GM18870 (cell line): Measurements from ENCODE around the gene GPBP1.

Experiments used
- ATAC-seq: cut with Tn5 transposase; IDR thresholded peaks from one replicate; pipeline ENCODE4 v1.9.1; 2021; ENCODE audit warnings: moderate library complexity; ENCODE audit not compliant: unreplicated experiment

GPBP1 gene

GRCh38 chr5:57209316-57210040 is 35.6 kb downstream of the GPBP1 start:
- no peak for ATAC-seq

GRCh38 chr5:57210633-57211032 is 36.8 kb downstream of the GPBP1 start:
- ATAC-seq, result no peak

- ATAC-seq, result no peak
Measured at GRCh38 chr5:57211039-57211438, 37.2 kb downstream of the GPBP1 start.

- no peak for ATAC-seq
Measured at GRCh38 chr5:57215629-57216195, 41.9 kb downstream of the GPBP1 start.

DNA sequence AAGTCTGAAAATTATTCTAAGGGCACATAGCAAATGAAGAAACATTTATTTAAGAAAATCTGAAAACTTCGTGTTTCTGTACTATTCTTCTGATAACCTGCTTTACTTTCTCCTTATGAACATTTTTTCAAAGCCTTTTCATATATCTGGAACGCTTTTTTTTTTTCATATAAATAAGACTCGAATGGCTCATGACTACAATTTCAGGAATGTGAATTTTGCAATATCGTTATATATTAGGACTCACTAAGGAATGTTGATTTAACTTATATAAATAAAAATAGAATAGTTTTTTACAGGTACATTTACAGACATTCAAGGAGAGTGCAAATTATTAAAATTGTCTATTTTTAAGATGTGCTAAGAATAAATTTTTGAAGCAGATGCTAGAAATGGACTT is 42.9 kb downstream of the GPBP1 start:
- no peak for ATAC-seq

DNA sequence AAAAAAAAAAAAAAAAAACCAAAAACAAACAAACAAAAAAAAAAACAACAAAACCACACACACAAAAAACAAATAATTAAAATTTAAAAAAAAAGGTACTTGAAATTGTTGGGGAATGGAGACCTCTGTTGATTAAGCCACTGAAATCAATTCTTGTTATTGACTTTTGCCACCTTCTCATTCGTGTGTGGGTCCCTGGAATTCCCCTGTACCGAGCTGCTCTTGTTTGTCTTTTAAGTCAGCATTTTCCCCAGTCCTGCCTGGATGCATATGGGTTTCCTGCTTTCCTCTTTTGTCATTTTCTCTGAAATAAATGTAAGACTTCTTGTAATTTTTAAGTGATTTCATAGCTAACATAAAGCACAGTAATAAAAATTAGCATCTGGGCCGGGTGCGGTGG is 45.5 kb downstream of the GPBP1 start:
- no peak for ATAC-seq

- ATAC-seq, result peak; percentile 50
Measured at GRCh38 chr5:57221049-57221568, 47.2 kb downstream of the GPBP1 start.

DNA sequence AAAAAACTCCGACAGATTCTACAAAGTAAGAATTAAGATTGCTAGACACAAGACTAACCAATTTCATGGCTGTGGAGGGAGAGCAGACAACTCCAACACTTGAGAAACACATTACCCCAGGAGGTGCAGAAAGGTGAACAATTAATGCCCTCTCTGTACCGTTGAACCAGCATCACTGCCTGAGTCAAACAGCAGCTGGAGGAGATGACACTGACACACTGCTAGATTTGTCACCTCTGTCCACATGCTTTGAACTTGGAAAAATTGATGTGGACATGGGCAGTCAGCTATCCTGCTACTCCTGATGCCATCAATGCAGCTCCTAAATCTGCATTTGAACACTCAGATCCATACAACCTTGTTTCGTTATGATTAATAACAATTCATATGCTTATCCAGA is 51.7 kb downstream of the GPBP1 start:
- no peak for ATAC-seq

GRCh38 chr5:57229313-57229712 is 55.5 kb downstream of the GPBP1 start:
- ATAC-seq, result no peak

- ATAC-seq, result no peak
Measured at GRCh38 chr5:57231607-57232006, 57.7 kb downstream of the GPBP1 start.

- ATAC-seq, result no peak
Measured at GRCh38 chr5:57232293-57233033, 58.6 kb downstream of the GPBP1 start.

DNA sequence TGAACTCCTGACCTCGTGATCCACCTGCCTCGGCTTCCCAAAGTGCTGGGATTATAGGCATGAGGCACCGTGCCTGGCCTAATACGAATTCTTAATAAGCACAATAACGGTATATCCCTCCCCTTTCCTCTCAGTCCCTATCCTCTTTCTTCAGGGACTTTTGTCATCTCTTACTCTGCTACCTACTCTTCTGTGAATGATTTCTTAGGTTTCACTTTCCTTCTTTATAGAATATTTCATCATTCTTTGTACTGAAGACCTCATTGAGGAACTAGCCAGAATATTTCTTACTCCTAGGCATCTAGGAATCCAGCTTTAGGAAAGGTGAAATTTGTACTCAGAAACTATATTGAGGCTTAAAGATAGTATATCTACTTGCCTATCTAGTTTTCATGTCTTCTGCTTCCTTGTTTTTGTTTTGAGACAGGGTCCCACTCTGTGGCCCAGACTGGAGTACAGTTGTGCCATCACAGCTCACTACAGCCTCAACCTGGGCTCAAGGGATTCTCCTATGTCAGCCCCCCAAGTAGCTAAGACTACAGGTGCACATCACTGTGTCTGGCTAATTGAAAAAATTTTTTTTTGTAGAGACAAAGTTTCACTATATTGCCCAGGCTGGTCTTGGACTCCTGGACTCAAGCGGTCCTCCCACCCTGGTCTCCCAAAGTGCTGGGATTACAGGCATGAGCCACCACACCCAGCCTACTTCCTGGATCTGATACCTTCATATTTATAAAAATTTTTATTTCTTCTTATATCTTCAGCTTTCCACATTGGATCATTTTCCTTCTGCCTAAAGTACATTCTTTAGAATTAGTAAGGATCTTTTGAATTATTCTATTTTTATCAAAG is 69.7 kb downstream of the GPBP1 start:
- ATAC-seq, result peak; percentile 92

DNA sequence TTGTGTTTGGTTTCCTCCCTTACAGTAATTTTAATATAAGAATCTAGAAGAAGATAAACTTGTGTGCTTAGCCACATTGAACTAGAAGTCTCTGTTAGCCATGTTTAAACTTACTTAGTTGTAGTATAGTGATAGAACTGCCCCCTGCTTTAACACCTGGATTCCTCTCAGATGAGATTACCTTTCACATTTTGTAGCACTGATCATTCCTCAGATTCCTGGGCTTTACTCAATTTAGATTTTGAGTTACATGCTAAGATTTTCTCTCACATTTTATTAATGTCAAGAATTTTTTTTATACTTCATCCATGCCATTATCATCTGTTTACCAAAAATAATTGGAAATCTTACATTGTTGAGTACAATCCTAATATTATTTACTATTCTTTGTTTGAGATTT is 70.5 kb downstream of the GPBP1 start:
- ATAC-seq, result no peak

- no peak for ATAC-seq
Measured at GRCh38 chr5:57246426-57246825, 72.6 kb downstream of the GPBP1 start.

- no peak for ATAC-seq
Measured at GRCh38 chr5:57247765-57248164, 73.9 kb downstream of the GPBP1 start.

DNA sequence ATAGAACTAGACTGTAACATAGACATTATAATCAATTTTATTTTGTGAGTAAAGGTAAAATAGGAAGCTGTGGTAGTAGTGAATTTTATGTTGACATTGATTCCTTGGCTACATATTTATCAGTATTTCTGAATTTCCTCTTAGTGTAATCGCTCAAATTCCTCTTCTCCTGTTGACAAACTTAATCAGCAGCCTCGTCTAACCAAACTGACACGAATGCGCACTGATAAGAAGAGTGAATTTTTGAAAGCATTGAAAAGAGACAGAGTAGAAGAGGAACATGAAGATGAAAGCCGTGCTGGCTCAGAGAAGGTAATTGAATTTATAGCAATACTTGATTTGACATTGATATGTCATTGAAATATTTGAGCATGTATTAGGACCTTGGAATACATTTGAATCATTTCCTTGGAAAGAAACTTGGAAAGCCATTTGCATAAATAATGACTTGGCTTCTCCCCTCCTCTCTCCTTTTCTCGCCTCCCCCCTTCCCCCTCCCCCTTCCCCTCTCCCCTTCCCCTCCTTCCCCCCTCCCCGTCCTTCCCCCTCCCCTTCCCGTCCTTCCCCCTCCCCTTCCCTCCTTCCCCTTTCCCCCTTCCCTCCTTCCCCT is 75.5 kb downstream of the GPBP1 start:
- ATAC-seq, result no peak

DNA sequence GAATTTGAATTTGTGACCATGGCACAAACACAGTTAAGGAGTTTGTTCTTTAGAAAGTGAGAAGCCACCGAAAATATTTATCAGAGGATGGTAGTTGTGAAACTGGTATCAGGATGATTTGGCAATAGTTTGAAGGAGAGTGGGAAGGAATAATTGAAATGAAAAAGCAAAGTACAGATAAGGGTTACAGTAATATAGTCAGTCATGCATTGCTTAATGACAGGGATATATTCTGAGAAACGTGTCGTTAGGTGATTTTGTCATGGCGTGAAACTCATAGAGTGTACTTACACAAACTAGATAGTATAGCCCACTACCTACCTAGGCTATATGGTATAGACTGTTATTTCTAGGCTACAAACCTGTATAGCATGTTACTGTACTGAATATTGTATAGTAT is 84.2 kb downstream of the GPBP1 start:
- ATAC-seq, result no peak

GRCh38 chr5:57258943-57259342 is 85.1 kb downstream of the GPBP1 start:
- no peak for ATAC-seq

DNA sequence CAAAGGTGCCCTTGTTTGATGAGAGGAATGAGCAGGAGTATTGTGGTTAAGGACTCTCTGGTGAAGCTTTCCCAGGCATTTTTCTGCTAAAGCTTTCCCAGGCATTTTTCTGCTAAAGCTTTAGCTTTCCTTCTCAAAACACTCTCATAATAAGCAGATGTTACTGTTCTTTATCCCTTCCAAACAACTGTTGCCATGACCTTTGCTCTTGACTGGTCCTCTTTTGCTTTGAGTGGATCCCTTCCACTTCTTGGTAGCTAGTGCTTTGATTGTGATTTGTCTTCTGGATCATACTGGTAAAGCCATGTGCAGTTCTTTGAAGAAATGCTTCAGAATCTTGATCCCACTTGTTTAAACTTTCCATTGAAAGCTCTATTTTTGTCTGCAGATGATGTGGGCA is 85.8 kb downstream of the GPBP1 start:
- ATAC-seq, result no peak

DNA sequence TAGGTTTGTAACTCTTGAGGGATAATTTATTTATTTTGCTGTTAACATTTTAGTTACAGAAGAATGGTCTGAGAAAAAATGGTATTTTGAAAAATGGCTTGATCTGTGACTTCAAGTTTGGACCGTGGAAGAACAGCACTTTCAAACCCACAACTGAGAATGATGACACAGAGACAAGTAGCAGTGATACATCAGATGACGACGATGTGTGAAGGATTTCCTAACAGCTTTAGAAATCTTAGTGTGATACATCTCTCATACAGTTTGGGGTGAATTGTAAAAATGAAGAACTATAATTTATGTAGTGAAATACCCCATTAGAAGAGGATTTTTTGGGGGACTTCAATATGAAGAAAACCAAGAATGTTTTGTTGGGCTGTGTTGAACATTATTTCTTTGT is 88.7 kb downstream of the GPBP1 start:
- no peak for ATAC-seq

GRCh38 chr5:57267805-57268204 is 93.9 kb downstream of the GPBP1 start:
- ATAC-seq, result no peak
